HUES6 (cell line): ENCODE data around the gene ANKS6.

ENCODE experiments used
- H3K27ac ChIP-seq: 2 replicates; pipeline ENCODE4 v1.7.0; 2013; ENCODE audit warnings: low read depth, mild to moderate bottlenecking, low read length, inconsistent platforms
- H3K27me3 ChIP-seq: 2 replicates; pipeline ENCODE4 v1.6.1; 2013; ENCODE audit warnings: low read length; ENCODE audit not compliant: control insufficient read depth, insufficient read depth
- H3K36me3 ChIP-seq: 2 replicates; pipeline ENCODE4 v1.6.1; 2013; ENCODE audit warnings: low read length; ENCODE audit not compliant: control insufficient read depth, insufficient read depth
- H3K4me1 ChIP-seq: 2 replicates; pipeline ENCODE4 v1.6.1; 2013; ENCODE audit warnings: low read length; ENCODE audit not compliant: control insufficient read depth, insufficient read depth
- H3K4me3 ChIP-seq: 2 replicates; pipeline ENCODE4 v1.5.1; 2013; ENCODE audit warnings: low read depth, low read length
- H3K9ac ChIP-seq: one replicate; pipeline ENCODE4 v1.6.1; 2013; ENCODE audit warnings: mild to moderate bottlenecking, low read length
- H3K9me3 ChIP-seq: 2 replicates; pipeline ENCODE4 v1.6.1; 2013; ENCODE audit warnings: low read depth, low read length; ENCODE audit not compliant: control insufficient read depth, insufficient read depth

The ANKS6 gene

DNA sequence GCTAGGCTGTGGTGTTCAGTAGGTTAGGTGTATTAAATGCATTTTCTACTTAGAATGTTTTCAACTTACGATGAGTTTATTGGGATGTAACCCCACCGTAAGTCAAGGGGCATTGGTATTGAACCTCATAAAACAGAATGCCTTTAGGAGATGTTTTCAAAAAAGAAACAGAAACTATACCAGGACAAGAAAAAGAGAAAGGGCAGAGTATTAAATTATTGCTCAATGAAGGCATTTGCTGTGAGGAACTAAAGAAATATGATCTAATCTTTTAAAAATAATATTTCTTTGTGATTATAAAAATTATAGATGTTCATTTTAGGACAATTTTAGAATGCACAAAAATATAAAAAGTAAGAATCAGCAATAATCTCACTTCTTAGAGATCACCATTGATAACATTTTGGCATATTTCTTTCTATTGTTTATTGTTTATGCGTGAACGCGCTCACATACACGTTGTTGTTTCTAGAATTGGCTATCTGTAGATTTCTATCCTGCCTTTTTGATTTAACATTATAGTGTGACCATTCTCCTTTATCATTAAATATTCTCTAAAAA is 19.1 kb upstream of the ANKS6 start:
- Histone ChIP-seq H3K4me1 (0 out of 2 replicates have a peak, but pooled peaks cover under 1% of the 10 kb centered on the region), H3K36me3 (no peaks in the 10 kb centered on the region), H3K4me3 (no peak overlapping the region), H3K27me3 (no peaks in the 10 kb centered on the region), H3K9me3 (0 out of 2 replicates have a peak, but pooled peaks cover 2% of the 10 kb centered on the region), H3K9ac (no peak overlapping the region), H3K27ac (no peak overlapping the region)

- Histone ChIP-seq H3K4me1 (peaks cover 29% of the 10 kb centered on the region), H3K36me3 (no peaks in the 10 kb centered on the region), H3K4me3 (no peak overlapping the region), H3K9ac (no peak overlapping the region), H3K9me3 (no peaks in the 10 kb centered on the region), H3K27ac (no peak overlapping the region), H3K27me3 (peaks cover 26% of the 10 kb centered on the region)
Measured at GRCh38 chr9:98811051-98811650, 14.8 kb upstream of the ANKS6 start.

GRCh38 chr9:98810102-98810842 is 13.9 kb upstream of the ANKS6 start:
- Histone ChIP-seq H3K9me3 (no peaks in the 10 kb centered on the region), H3K27me3 (peaks cover 26% of the 10 kb centered on the region), H3K4me1 (peaks cover 29% of the 10 kb centered on the region), H3K36me3 (no peaks in the 10 kb centered on the region), H3K4me3 (no peak overlapping the region), H3K9ac (no peak overlapping the region), H3K27ac (no peak overlapping the region)

DNA sequence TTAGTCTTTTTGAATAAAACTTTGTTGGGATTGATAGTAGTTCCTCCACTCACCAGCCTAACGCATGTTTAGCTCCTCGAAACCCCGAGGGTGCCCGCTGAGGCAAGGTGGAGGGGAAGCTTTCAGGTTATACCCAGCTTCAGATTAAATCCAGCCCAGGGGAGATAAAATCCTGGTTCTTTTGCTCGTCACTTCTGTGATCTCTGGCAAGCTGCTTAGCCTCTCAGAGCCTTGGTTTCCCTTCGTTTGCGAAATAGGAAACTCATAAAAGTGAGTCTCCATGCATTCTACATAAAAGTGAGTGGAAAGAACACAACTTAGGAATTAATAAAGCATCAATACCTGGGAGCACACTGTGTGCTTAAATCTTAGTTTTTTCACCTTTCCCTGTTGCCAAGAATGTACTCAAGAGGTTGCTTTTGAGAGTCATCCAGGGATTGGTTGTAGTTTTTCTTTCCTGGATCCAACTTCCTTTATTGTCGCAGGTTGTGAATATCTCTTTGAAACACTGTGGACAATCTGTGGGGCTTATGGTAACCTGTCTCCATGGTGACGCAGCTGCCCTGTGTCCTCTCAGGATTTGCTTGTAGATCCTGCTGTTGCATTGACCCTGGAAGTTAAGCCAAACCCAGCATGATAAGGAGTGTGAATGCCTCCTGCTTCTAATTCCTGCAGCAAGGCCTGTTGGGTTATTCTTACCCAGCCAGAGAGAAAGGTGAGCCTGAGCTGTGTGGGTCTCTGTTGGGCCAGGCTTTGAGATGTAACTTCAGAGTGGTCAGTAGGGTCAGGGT is 13.2 kb upstream of the ANKS6 start:
- no peaks in the 10 kb centered on the region for H3K9me3 ChIP-seq
- peaks cover 29% of the 10 kb centered on the region for H3K4me1 ChIP-seq
- peaks cover 26% of the 10 kb centered on the region for H3K27me3 ChIP-seq
- no peak overlapping the region for H3K4me3 ChIP-seq
- no peak overlapping the region for H3K27ac ChIP-seq
- no peaks in the 10 kb centered on the region for H3K36me3 ChIP-seq
- no peak overlapping the region for H3K9ac ChIP-seq

DNA sequence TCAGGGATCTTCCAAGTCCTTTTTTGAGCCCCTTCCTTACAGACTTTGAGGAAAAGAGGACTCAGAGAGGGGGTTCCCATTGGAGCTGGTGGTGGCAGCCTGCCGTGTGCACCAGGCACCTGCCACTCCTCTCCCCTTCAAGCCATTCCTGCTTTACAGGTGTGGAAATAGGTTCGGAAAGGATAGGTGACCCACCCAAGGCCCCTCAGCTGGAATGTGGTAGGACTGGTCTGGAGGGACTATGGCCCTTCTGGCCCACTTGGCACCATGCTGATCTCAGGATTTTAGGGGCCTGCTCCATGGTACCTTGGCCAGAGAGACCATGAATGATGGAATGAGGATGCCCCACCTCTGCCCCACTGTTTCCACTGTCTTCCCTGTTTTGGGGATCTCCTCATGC is 12.5 kb upstream of the ANKS6 start:
- Histone ChIP-seq H3K9ac (no peak overlapping the region), H3K4me1 (peaks cover 29% of the 10 kb centered on the region), H3K4me3 (peak overlapping the region; percentile 70; the same call in 1 of the 2 replicates), H3K27ac (no peak overlapping the region), H3K36me3 (no peaks in the 10 kb centered on the region), H3K9me3 (no peaks in the 10 kb centered on the region), H3K27me3 (peaks cover 26% of the 10 kb centered on the region)

- Histone ChIP-seq H3K27me3 (peaks cover 26% of the 10 kb centered on the region), H3K36me3 (no peaks in the 10 kb centered on the region), H3K9me3 (no peaks in the 10 kb centered on the region), H3K9ac (no peak overlapping the region), H3K4me3 (peak overlapping the region; percentile 70), H3K27ac (no peak overlapping the region), H3K4me1 (peaks cover 29% of the 10 kb centered on the region)
Measured at GRCh38 chr9:98808411-98808815, 12.1 kb upstream of the ANKS6 start.

- Histone ChIP-seq H3K9me3 (no peaks in the 10 kb centered on the region), H3K4me1 (peaks cover 29% of the 10 kb centered on the region), H3K36me3 (no peaks in the 10 kb centered on the region), H3K4me3 (peak overlapping the region; percentile 70), H3K27me3 (peaks cover 26% of the 10 kb centered on the region), H3K27ac (no peak overlapping the region), H3K9ac (no peak overlapping the region)
Measured at GRCh38 chr9:98807814-98808195, 11.4 kb upstream of the ANKS6 start.

GRCh38 chr9:98807070-98807813 is 10.9 kb upstream of the ANKS6 start, which contains the start of gene GALNT12:
Gene GALNT12 (plus strand): TSS chr9:98807670. CDS start chr9:98807699, 29 bp downstream.
- peaks cover 26% of the 10 kb centered on the region for H3K27me3 ChIP-seq
- peaks cover 29% of the 10 kb centered on the region for H3K4me1 ChIP-seq
- H3K9me3 ChIP-seq: no peaks in the 10 kb centered on the region
- H3K36me3 ChIP-seq: no peaks in the 10 kb centered on the region
- no peak within 1 kb of the TSS for H3K27ac ChIP-seq
- H3K9ac ChIP-seq: no peak within 1 kb of the TSS
- H3K4me3 ChIP-seq: peak within 1 kb of the TSS; percentile 70

GRCh38 chr9:98806394-98807035 is 10.2 kb upstream of the ANKS6 start:
- Histone ChIP-seq H3K4me1 (peaks cover 33% of the 10 kb centered on the region), H3K9me3 (no peaks in the 10 kb centered on the region), H3K9ac (no peak overlapping the region), H3K27ac (no peak overlapping the region), H3K36me3 (no peaks in the 10 kb centered on the region), H3K27me3 (peaks cover 26% of the 10 kb centered on the region), H3K4me3 (no peak overlapping the region)
